Measurements from ENCODE around the gene R3HDM4.

The R3HDM4 gene

GRCh38 chr19:884420-885211, 28.4 kb downstream of the R3HDM4 start:
- Histone ChIP-seq H3K27me3 (ENCODE audit: insufficient read depth, low read length) (no peaks in the 10 kb centered on the region), H3K4me1 (ENCODE audit: insufficient read depth, low read length, severe bottlenecking) (peaks cover 9% of the 10 kb centered on the region), H3K4me2 (ENCODE audit: low read length) (no peak overlapping the region), H4K20me1 (ENCODE audit: insufficient read depth, low read length) (no peaks in the 10 kb centered on the region), H3K4me3 (ENCODE audit: low read depth, low read length, poor library complexity, severe bottlenecking) (no peak overlapping the region), H2AFZ (ENCODE audit: low read length) (no peak overlapping the region), H3F3A (ENCODE audit: insufficient read depth, low read length) (no peaks in the 10 kb centered on the region; the same call in 1 of the 2 replicates), H3K9me3 (ENCODE audit: low read length) (no peaks in the 10 kb centered on the region), H3K79me2 (ENCODE audit: insufficient read depth, low read length) (no peaks in the 10 kb centered on the region), H3K9me2 (ENCODE audit: low read depth, low read length) (no peaks in the 10 kb centered on the region), H3K27ac (ENCODE audit: low read depth, low read length, poor library complexity, severe bottlenecking) (no peak overlapping the region), H3K9ac (ENCODE audit: low read length) (no peak overlapping the region), H3K36me3 (ENCODE audit: insufficient read depth, low read length) (peaks cover 53% of the 10 kb centered on the region)
- TF ChIP-seq EZH2 (IDR thresholded peaks at IDR 0.05; ENCODE audit: borderline replicate concordance, low read length) = no peak
- no peak for TF ChIP-seq CTCF (IDR thresholded peaks at IDR 0.05; ENCODE audit: low read length)

DNA sequence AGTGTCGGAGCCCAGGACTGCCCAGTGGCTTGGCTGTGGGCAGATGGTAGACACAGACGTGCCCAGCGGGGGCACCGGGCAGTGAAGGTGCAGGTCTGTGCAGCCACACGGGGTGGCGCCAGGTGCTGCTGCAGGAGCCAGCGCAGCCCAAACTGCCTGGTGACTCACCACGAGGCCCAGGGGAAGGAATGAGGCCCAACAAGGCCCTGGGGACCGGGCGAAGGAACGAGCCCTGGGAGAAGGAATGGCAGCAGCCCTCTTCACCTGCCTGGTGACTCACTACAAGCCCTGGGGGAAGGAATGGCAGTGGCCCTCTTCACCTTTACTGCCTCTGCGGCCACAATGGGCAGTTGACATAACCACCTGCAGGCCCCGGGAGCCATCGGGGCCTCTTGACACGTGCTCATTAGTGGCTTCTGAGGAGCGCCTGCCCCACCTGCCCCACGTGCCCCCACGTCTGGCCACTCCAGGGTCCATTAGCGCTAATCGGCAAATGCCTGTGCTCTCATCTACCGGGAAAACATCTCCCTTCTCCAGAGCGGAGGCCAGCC, 29.3 kb downstream of the R3HDM4 start:
- Histone ChIP-seq H3K36me3 (ENCODE audit: insufficient read depth, low read length) (peaks cover 48% of the 10 kb centered on the region), H3K27ac (ENCODE audit: low read depth, low read length, poor library complexity, severe bottlenecking) (no peak overlapping the region), H3K9ac (ENCODE audit: low read length) (no peak overlapping the region), H3K79me2 (ENCODE audit: insufficient read depth, low read length) (no peaks in the 10 kb centered on the region), H3K4me2 (ENCODE audit: low read length) (no peak overlapping the region), H3K9me2 (ENCODE audit: low read depth, low read length) (no peaks in the 10 kb centered on the region), H3K9me3 (ENCODE audit: low read length) (no peaks in the 10 kb centered on the region), H2AFZ (ENCODE audit: low read length) (no peak overlapping the region), H3K27me3 (ENCODE audit: insufficient read depth, low read length) (no peaks in the 10 kb centered on the region), H3K4me3 (ENCODE audit: low read depth, low read length, poor library complexity, severe bottlenecking) (no peak overlapping the region), H3K4me1 (ENCODE audit: insufficient read depth, low read length, severe bottlenecking) (peaks cover 8% of the 10 kb centered on the region), H4K20me1 (ENCODE audit: insufficient read depth, low read length) (no peaks in the 10 kb centered on the region), H3F3A (ENCODE audit: insufficient read depth, low read length) (no peaks in the 10 kb centered on the region)
- TF ChIP-seq EZH2 (IDR thresholded peaks at IDR 0.05; ENCODE audit: borderline replicate concordance, low read length) = no peak
- TF ChIP-seq CTCF (IDR thresholded peaks at IDR 0.05; ENCODE audit: low read length) = no peak

DNA sequence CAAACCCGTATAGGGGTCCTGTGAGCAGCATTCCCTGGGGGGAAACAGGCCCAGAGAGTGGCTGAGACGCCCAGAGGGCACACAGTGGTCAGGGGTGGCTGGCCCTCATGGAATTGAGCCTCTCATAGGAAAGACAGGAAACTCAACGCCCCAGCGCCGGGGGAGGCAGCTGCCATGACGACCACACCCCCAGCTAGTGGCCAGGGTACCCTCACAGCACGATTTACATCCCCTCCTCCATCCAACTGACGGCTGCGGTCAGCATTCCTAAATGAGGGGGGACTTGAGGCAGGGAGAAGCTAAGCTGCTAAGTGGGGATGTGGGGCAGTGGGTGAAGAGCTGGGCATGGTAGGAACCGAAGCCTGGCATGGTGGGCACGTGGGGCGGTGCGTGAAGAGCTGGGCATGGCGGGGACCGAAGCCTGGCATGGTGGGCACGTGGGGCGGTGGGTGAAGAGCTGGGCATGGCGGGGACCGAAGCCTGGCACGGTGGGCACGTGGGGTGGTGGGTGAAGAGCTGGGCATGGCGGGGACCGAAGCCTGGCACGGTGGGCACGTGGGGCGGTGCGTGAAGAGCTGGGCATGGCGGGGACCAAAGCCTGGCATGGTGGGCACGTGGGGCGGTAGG, 30.0 kb downstream of the R3HDM4 start:
- H3K36me3 ChIP-seq (ENCODE audit: insufficient read depth, low read length) = peaks cover 48% of the 10 kb centered on the region
- no peak overlapping the region for H2AFZ ChIP-seq (ENCODE audit: low read length)
- no peaks in the 10 kb centered on the region for H3K9me3 ChIP-seq (ENCODE audit: low read length)
- no peaks in the 10 kb centered on the region for H3K9me2 ChIP-seq (ENCODE audit: low read depth, low read length)
- H3K79me2 ChIP-seq (ENCODE audit: insufficient read depth, low read length) = no peaks in the 10 kb centered on the region
- peaks cover under 1% of the 10 kb centered on the region for H3K4me1 ChIP-seq (ENCODE audit: insufficient read depth, low read length, severe bottlenecking)
- H3K9ac ChIP-seq (ENCODE audit: low read length) = no peak overlapping the region
- H3K4me2 ChIP-seq (ENCODE audit: low read length) = no peak overlapping the region
- H3K4me3 ChIP-seq (ENCODE audit: low read depth, low read length, poor library complexity, severe bottlenecking) = no peak overlapping the region
- no peaks in the 10 kb centered on the region for H3F3A ChIP-seq (ENCODE audit: insufficient read depth, low read length)
- H4K20me1 ChIP-seq (ENCODE audit: insufficient read depth, low read length) = no peaks in the 10 kb centered on the region
- no peak for TF ChIP-seq EZH2 (IDR thresholded peaks at IDR 0.05; ENCODE audit: borderline replicate concordance, low read length)
- no peak for TF ChIP-seq CTCF (IDR thresholded peaks at IDR 0.05; ENCODE audit: low read length)
- H3K27me3 ChIP-seq (ENCODE audit: insufficient read depth, low read length) = no peaks in the 10 kb centered on the region
- H3K27ac ChIP-seq (ENCODE audit: low read depth, low read length, poor library complexity, severe bottlenecking) = no peak overlapping the region

Measured in OCI-LY1 (cell line).